ENCODE measurements around the gene TMEM150A. TPM values are rescaled to one million over a fixed set of nuclear protein-coding genes. Genes with fewer than 3 reads are reported as not detected.
"Not testable (repeated sequence)": the region's sequence is repeated elsewhere in the genome, so short reads cannot be mapped to it uniquely, and the experiment has no call there.

TMEM150A gene
- total RNA-seq, 2 donors from 2014 or later, result 17.4 to 32.3 TPM

DNA sequence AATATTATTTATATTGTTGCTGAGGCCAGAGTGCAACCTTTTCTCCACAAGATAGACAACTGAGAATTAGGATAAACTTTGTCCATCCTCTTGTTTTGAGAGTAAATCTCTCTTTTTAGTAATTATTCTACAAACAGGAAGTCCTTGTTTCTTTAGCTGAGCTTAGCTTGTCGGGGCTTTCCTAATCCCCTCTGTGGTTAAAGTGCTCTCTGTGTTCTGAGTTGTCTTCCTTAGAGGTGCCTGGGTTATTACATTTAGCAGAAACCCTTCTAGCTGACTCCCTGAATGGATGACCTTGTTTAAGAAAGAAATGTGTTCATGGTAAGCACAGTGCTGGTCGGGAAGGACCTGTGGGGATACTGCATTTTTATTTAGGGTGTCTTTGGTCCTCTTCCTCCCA is 26.2 kb upstream of the TMEM150A start:
- no peaks in the 10 kb centered on the region for H3K9me3 ChIP-seq
- WGBS, result 81% methylated on average over 2 of the region's 2 CpGs
- H3K27me3 ChIP-seq (replicated peaks; ENCODE audit: insufficient read depth), result no peaks in the 10 kb centered on the region
- TF ChIP-seq POLR2AphosphoS5 (IDR thresholded peaks at IDR 0.05) (no peak), POLR2A (IDR thresholded peaks at IDR 0.05) (no peak)
- TF ChIP-seq, protein P1, sequence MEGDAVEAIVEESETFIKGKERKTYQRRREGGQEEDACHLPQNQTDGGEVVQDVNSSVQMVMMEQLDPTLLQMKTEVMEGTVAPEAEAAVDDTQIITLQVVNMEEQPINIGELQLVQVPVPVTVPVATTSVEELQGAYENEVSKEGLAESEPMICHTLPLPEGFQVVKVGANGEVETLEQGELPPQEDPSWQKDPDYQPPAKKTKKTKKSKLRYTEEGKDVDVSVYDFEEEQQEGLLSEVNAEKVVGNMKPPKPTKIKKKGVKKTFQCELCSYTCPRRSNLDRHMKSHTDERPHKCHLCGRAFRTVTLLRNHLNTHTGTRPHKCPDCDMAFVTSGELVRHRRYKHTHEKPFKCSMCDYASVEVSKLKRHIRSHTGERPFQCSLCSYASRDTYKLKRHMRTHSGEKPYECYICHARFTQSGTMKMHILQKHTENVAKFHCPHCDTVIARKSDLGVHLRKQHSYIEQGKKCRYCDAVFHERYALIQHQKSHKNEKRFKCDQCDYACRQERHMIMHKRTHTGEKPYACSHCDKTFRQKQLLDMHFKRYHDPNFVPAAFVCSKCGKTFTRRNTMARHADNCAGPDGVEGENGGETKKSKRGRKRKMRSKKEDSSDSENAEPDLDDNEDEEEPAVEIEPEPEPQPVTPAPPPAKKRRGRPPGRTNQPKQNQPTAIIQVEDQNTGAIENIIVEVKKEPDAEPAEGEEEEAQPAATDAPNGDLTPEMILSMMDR (IDR thresholded peaks at IDR 0.05), result no peak
- no peak overlapping the region for H3K27ac ChIP-seq
- H3K4me1 ChIP-seq (replicated peaks), result no peaks in the 10 kb centered on the region
- intact Hi-C loops (cut with DNase I), result no loop called here
- H3K4me3 ChIP-seq, result no peak overlapping the region
- DNase-seq (ENCODE audit: low spot score), result no peak
- H3K36me3 ChIP-seq, result peaks cover 5 to 34% of the 10 kb centered on the region in 2 donors

DNA sequence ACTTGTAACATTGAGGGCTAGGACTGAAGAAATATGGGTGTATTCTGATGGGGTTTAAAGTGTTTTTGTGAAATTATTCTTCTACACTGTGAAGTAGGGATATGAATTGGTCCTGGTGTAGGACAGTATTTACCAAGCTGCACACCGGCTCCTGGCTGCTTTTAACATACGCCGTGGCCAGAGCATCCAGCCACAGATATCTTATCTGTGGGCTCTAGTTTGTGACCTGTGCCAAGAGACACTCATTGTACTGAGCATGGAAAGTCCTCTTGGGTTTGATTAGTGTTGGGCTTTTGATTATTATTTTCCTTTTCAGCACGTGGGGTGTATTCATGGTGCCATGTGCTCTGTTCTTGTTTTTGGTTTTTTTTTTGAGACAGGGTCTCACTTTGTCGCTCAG is 21.5 kb upstream of the TMEM150A start:
- DNase-seq (ENCODE audit: low spot score), result no peak
- Histone ChIP-seq H3K27me3 (replicated peaks; ENCODE audit: insufficient read depth) (no peaks in the 10 kb centered on the region), H3K4me1 (replicated peaks) (no peaks in the 10 kb centered on the region), H3K27ac (no peak overlapping the region), H3K36me3 (peaks cover 0 to 31% of the 10 kb centered on the region in 2 donors), H3K9me3 (no peaks in the 10 kb centered on the region), H3K4me3 (no peak overlapping the region)
- WGBS, result 86% methylated on average over 5 of the region's 5 CpGs
- intact Hi-C loops (cut with DNase I), result no loop called here
- TF ChIP-seq POLR2A (IDR thresholded peaks at IDR 0.05), result no peak
- no peak for TF ChIP-seq POLR2AphosphoS5 (IDR thresholded peaks at IDR 0.05)
- TF ChIP-seq, protein P1 (IDR thresholded peaks at IDR 0.05), result no peak

DNA sequence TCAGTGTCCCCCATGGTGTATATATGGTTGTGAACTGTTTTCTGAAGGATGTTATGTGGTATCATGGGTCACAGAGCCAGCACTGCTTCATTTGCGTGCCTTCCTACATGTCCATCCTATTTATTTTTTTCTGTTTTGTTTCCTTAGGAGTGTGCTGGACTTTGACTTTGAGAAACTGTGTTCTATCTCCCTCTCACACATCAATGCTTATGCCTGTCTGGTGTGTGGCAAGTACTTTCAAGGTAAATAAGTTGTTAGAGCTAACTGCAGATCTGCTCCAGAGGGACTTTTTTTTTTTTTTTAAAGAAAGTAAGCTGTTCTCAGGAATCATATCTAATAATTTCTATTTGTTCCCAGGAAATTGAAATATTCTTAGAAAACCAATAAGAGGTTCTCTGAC is 18.8 kb upstream of the TMEM150A start:
- intact Hi-C loops (cut with DNase I), result no loop called here
- Histone ChIP-seq H3K27me3 (replicated peaks; ENCODE audit: insufficient read depth) (no peaks in the 10 kb centered on the region), H3K36me3 (peaks cover 0 to 23% of the 10 kb centered on the region in 2 donors)

DNA sequence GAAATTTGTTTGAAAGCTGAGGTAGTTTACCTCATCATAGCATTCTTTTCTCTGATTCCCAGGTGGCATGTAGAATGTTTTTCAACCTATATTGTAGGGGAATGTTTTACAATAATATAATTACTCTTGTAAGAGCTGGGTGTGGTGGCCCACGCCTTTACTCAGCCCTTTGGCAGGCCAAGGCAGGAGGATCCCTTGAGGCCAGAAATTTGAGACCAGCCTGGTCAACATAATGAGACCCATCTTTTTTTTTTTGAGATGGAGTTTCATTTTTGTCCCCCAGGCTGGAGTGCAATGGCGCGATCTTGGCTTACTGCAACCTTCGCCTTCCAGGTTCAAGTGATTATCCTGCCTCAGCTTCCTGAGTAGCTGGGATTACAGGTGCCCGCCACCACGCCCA is 17.1 kb upstream of the TMEM150A start:
- TF ChIP-seq, protein P1 (IDR thresholded peaks at IDR 0.05), result no peak
- no peak for TF ChIP-seq POLR2A (IDR thresholded peaks at IDR 0.05)
- TF ChIP-seq POLR2AphosphoS5 (IDR thresholded peaks at IDR 0.05), result no peak
- Histone ChIP-seq H3K27me3 (replicated peaks; ENCODE audit: insufficient read depth) (no peaks in the 10 kb centered on the region), H3K9me3 (no peaks in the 10 kb centered on the region), H3K4me3 (no peak overlapping the region), H3K4me1 (replicated peaks) (peaks cover 6% of the 10 kb centered on the region), H3K27ac (no peak overlapping the region), H3K36me3 (peaks cover 0 to 9% of the 10 kb centered on the region in 2 donors)
- no peak for DNase-seq (ENCODE audit: low spot score)
- WGBS, result 89% methylated on average over 6 of the region's 6 CpGs
- intact Hi-C loops (cut with DNase I), result no loop called here

More for the DNA sequence above, 18.8 kb upstream of the TMEM150A start:
- TF ChIP-seq POLR2A (IDR thresholded peaks at IDR 0.05) (no peak), POLR2AphosphoS5 (IDR thresholded peaks at IDR 0.05) (no peak)
- TF ChIP-seq, protein P1 (IDR thresholded peaks at IDR 0.05), result no peak
- WGBS, result 93% methylated on average over 1 of the region's 1 CpG
- no peaks in the 10 kb centered on the region for H3K9me3 ChIP-seq
- no peak overlapping the region for H3K4me3 ChIP-seq
- peaks cover 6% of the 10 kb centered on the region for H3K4me1 ChIP-seq (replicated peaks)
- no peak for DNase-seq (ENCODE audit: low spot score)
- H3K27ac ChIP-seq, result no peak overlapping the region

DNA sequence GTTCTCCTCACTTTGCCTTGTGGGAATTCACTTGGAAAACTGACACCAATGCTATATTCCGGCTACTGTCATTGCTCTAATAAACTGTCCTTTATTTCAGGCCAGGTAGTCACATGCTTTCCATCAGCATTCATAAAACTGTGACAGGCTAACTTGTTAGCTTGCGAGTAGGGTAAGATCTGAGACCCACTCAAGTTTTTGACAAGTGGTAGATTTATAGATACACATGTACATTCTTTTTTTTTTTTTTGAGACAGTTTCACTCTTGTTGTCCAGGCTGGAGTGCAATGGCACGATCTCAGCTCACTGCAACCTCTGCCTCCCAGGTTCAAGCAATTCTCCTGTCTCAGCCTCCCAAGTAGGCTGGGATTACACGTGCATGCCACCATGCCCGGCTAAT is 15.2 kb upstream of the TMEM150A start:
- not testable (repeated sequence) for DNase-seq (ENCODE audit: low spot score)

More for the DNA sequence above, 15.2 kb upstream of the TMEM150A start:
- H3K36me3 ChIP-seq; intact Hi-C loops (cut with DNase I); H3K4me3 ChIP-seq; H3K4me1 ChIP-seq (replicated peaks); H3K27me3 ChIP-seq (replicated peaks; ENCODE audit: insufficient read depth); H3K9me3 ChIP-seq; H3K27ac ChIP-seq: not testable (repeated sequence)
- 80% methylated on average over 5 of the region's 5 CpGs for WGBS

Measured in prostate gland (tissue), 2 donors.